ENCODE data around the gene VWA5A.

The VWA5A gene

DNA sequence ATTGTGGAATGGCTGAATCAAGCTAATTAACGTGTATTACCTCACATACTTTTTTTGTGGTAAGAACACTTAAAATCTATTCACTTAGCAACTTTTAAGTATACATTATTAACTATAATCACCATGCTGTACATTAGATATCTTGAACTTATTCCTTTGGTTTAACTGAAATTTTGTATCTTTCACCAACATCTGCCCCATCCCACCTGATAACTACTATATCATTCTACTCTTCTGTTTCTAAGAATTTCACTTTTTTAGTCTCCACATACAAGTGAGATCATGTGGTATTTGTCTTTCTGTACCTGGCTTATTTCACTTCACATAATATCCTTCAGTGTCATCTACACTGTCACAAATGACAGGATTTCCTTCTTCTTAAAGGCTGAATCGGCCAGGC, 17.1 kb upstream of the VWA5A start:
- in situ Hi-C loops (cut with HindIII; ENCODE audit: low pct_ligation_motif_present, low sequenced_read_pairs), result no loop called here
- no peaks in the 10 kb centered on the region for H3K27me3 ChIP-seq (replicated peaks)
- TF ChIP-seq CTCF (IDR thresholded peaks at IDR 0.05; ENCODE audit: low read depth, low read length, missing control alignments), result no peak
- no peaks in the 10 kb centered on the region for H3K36me3 ChIP-seq (replicated peaks)
- no peak overlapping the region for H3K4me3 ChIP-seq (ENCODE audit: low read depth, low read length)
- no peak overlapping the region for H3K27ac ChIP-seq
- DNase-seq, result no peak

DNA sequence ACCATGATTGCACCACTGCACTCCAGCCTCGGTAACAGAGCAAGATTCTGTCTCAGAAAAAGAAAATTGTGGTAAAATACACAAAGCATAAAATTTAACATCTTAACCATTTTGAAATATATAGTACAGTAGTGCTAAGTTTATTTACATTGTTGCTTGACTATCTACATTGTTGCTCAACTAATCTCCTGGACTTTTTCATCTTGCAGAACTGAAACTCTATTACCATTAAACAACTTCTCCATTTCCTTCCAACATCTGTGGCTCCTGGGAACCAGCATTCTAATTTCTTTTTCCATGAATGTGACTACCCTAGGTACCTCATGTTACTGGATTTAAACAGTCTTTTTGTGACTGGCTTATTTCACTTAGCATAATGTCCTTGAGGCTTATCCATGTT, 13.5 kb upstream of the VWA5A start:
- in situ Hi-C loops (cut with HindIII; ENCODE audit: low pct_ligation_motif_present, low sequenced_read_pairs), result no loop called here
- no peaks in the 10 kb centered on the region for H3K27me3 ChIP-seq (replicated peaks)
- DNase-seq, result no peak
- no peak overlapping the region for H3K27ac ChIP-seq
- H3K4me3 ChIP-seq (ENCODE audit: low read depth, low read length), result no peak overlapping the region
- H3K36me3 ChIP-seq (replicated peaks), result no peaks in the 10 kb centered on the region
- TF ChIP-seq CTCF (IDR thresholded peaks at IDR 0.05; ENCODE audit: low read depth, low read length, missing control alignments), result no peak

DNA sequence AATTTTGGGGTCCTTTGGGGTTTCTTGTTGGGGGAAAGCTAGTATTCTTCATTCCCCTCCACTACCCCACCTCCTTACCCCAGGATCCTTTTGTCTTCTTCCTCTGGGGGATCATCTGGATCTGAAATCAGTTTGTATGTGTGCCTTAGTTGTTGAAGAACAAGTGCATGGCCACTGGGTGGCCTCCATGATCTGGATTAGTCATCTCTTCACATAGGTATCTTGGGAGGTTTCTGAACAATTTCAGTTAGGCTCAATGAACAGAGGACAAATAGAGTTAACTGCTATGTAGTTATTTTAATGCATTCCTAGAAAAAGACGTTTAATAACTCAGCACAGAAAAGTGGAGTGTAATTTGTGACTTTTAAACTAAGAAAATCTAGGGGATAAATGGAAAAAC, 7.1 kb upstream of the VWA5A start:
- no peaks in the 10 kb centered on the region for H3K36me3 ChIP-seq (replicated peaks)
- H3K27ac ChIP-seq, result no peak overlapping the region
- H3K27me3 ChIP-seq (replicated peaks), result no peaks in the 10 kb centered on the region
- DNase-seq, result no peak
- no peak overlapping the region for H3K4me3 ChIP-seq (ENCODE audit: low read depth, low read length)
- peak; percentile 57 for TF ChIP-seq CTCF (IDR thresholded peaks at IDR 0.05; ENCODE audit: low read depth, low read length, missing control alignments)
- in situ Hi-C loops (cut with HindIII; ENCODE audit: low pct_ligation_motif_present, low sequenced_read_pairs), result no loop called here

GRCh38 chr11:124109377-124109776, 5.9 kb upstream of the VWA5A start:
- no peaks in the 10 kb centered on the region for H3K36me3 ChIP-seq (replicated peaks)
- no peak for DNase-seq
- H3K27me3 ChIP-seq (replicated peaks), result no peaks in the 10 kb centered on the region
- no peak overlapping the region for H3K4me3 ChIP-seq (ENCODE audit: low read depth, low read length)
- no peak for TF ChIP-seq CTCF (IDR thresholded peaks at IDR 0.05; ENCODE audit: low read depth, low read length, missing control alignments)
- no peak overlapping the region for H3K27ac ChIP-seq
- in situ Hi-C loops (cut with HindIII; ENCODE audit: low pct_ligation_motif_present, low sequenced_read_pairs), result no loop called here

DNA sequence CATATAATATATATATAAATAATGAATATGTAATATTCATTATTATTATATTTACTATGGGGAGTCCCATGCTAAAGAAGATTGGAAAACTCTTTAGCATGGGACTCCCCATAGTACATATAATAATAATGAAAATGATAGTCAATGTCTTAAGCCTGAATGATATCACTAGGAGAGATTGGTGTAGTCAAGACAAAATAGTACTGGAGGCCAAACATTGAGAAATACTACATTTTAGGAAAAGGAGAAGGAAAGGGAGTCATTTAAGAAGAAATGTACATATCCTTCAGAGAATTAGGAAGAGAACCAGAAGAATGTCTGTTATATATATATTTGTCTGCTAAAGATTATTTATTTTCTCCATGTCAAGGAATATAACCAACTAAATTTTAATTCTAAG, 5.0 kb upstream of the VWA5A start:
- H3K27me3 ChIP-seq (replicated peaks), result no peaks in the 10 kb centered on the region
- in situ Hi-C loops (cut with HindIII; ENCODE audit: low pct_ligation_motif_present, low sequenced_read_pairs), result no loop called here
- H3K4me3 ChIP-seq (ENCODE audit: low read depth, low read length), result no peak overlapping the region
- no peaks in the 10 kb centered on the region for H3K36me3 ChIP-seq (replicated peaks)
- no peak for TF ChIP-seq CTCF (IDR thresholded peaks at IDR 0.05; ENCODE audit: low read depth, low read length, missing control alignments)
- H3K27ac ChIP-seq, result no peak overlapping the region
- DNase-seq, result no peak

GRCh38 chr11:124113890-124114289, 1.4 kb upstream of the VWA5A start:
- Histone ChIP-seq H3K27me3 (replicated peaks) (no peaks in the 10 kb centered on the region), H3K27ac (no peak overlapping the region), H3K4me3 (ENCODE audit: low read depth, low read length) (no peak overlapping the region), H3K36me3 (replicated peaks) (no peaks in the 10 kb centered on the region)
- in situ Hi-C loops (cut with HindIII; ENCODE audit: low pct_ligation_motif_present, low sequenced_read_pairs), result no loop called here
- TF ChIP-seq CTCF (IDR thresholded peaks at IDR 0.05; ENCODE audit: low read depth, low read length, missing control alignments), result no peak
- DNase-seq, result no peak
